Right lobe of liver (tissue), 6 donors: ENCODE results near the gene LRCH3. TPM values are rescaled to one million over a fixed set of nuclear protein-coding genes. Genes with fewer than 3 reads are reported as not detected.
A peak's percentile ranks its signal among the peaks of the same experiment; 100 is the strongest.
"Not testable (repeated sequence)": the region's sequence is repeated elsewhere in the genome, so short reads cannot be mapped to it uniquely, and the experiment has no call there.

Source experiments
- ATAC-seq, 4 donors: fragments of 200-7000 bp; cut with Tn5 transposase; one replicate each; pipeline ENCODE4 v1.9.1; 2020; ENCODE audit warnings: mild to moderate bottlenecking in 4 of 4, moderate library complexity in 4 of 4
- DNase-seq, 3 donors: peaks; one replicate each; pipeline ENCODE4 v3.0.0-alpha.2; 2020
- H3K27ac ChIP-seq, 3 donors: fragments of 200-600 bp; one replicate each; pipeline ENCODE4 v1.8.0; 2022
- H3K27me3 ChIP-seq, 2 donors: fragments of 200-600 bp; one replicate each; pipeline ENCODE4 v1.8.0; 2022
- H3K36me3 ChIP-seq, 4 donors: fragments of 200-600 bp; sonication (generic) in 1 of 4; one replicate each; pipeline versions ENCODE4 v1.5.1 to v1.8.0; 2017 to 2022; ENCODE audit warnings: control low read depth in 1 of 4
- H3K4me1 ChIP-seq, 4 donors: fragments of 200-600 bp; sonication (generic) in 1 of 4; one replicate each; pipeline versions ENCODE4 v1.5.1 to v1.8.0; 2017 to 2022; ENCODE audit warnings: control low read depth in 1 of 4
- H3K4me3 ChIP-seq, 3 donors: fragments of 200-600 bp; one replicate each; pipeline ENCODE4 v1.8.0; 2022
- H3K9me3 ChIP-seq, 4 donors: fragments of 200-600 bp; sonication (generic) in 1 of 4; one replicate each; pipeline versions ENCODE4 v1.5.1 to v1.8.0; 2017 to 2022; ENCODE audit warnings: control low read depth in 1 of 4
- POLR2A ChIP-seq: fragments of 450-650 bp; IDR thresholded peaks from one replicate; pipeline ENCODE4 v1.6.1; 2017; ENCODE audit warnings: antibody characterized with exemption, mild to moderate bottlenecking
- WGBS: methylation state at CpG from one replicate; pipeline ENCODE4 v1.1.6; 2018; ENCODE audit warnings: low coverage, low lambda C conversion rate; ENCODE audit not compliant: insufficient coverage; ENCODE audit errors: missing lambda C conversion rate; 5-methylcytosine and 5-hydroxymethylcytosine counted together
- intact Hi-C, 2 donors: fragments of 100-400 bp; cut with DNase I; formaldehyde crosslinking; loops; one replicate each; pipeline versions ENCODE4 v1.11.2 to v1.14.1; 2022
- total RNA-seq, 6 experiments: library from RNA; depleted of rRNA in 2 of 6; stranded (reverse); fragments of >200 nt in 2 of 6; fragmentation: NEBNext Ultra II Directional in 3 of 6; extraction: Animal tissue kit (Norgen Biotek cat#: 25700) in 3 of 6; gene quantifications; one replicate each; pipeline versions ENCODE4 v1.1.0 to v1.2.4, GENCODE V29; 2016 to 2023
- TF ChIP-seq, protein P1 (sequence below), 4 donors: fragments of 200-600 bp in 3 of 4; fragments of 450-650 bp in 1 of 4; IDR thresholded peaks; one replicate each; pipeline versions ENCODE4 v1.5.1 to v1.8.0; 2016 to 2022; ENCODE audit warnings: antibody characterized with exemption in 4 of 4, mild to moderate bottlenecking in 2 of 4
- donor health status: DM: no; HTN: yes; CAD: no.
- donor health status: DM: no; HTN: no; CAD: no.
- donor health status: DM: no; HTN: no; CAD: no.
- donor health status: DM: no; HTN: yes; CAD: no.
- donor health status: DM: no; HTN: yes; CAD: no.

LRCH3 gene
- total RNA-seq, 6 experiments from 2014 or later: 18.8 to 24.2 (median 21.8) TPM

DNA sequence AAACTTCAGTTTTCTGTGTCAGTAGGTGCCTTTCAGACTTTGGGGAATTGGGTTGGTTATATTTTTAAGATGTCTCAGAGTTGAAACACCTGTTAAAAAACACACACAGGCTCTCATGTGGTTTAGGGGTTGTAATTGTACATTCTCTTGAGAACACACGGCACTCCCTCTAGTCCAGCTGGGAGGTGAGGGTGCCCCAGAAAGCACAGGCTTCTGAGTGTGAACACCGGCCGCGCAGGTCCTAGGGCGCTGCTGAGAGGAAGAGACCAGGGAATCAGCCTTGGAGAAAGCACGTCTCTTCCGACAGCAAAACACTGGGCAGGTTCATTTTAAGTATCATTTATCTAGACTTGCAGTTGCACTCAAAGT lies 90.9 kb downstream of the LRCH3 start:
- H3K4me1 ChIP-seq: no peaks in the 10 kb centered on the region
- H3K36me3 ChIP-seq: peaks cover 0 to 31% (median 4%) of the 10 kb centered on the region in 4 donors
- TF ChIP-seq, protein P1, sequence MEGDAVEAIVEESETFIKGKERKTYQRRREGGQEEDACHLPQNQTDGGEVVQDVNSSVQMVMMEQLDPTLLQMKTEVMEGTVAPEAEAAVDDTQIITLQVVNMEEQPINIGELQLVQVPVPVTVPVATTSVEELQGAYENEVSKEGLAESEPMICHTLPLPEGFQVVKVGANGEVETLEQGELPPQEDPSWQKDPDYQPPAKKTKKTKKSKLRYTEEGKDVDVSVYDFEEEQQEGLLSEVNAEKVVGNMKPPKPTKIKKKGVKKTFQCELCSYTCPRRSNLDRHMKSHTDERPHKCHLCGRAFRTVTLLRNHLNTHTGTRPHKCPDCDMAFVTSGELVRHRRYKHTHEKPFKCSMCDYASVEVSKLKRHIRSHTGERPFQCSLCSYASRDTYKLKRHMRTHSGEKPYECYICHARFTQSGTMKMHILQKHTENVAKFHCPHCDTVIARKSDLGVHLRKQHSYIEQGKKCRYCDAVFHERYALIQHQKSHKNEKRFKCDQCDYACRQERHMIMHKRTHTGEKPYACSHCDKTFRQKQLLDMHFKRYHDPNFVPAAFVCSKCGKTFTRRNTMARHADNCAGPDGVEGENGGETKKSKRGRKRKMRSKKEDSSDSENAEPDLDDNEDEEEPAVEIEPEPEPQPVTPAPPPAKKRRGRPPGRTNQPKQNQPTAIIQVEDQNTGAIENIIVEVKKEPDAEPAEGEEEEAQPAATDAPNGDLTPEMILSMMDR (IDR thresholded peaks at IDR 0.05): no peak
- no peak for TF ChIP-seq POLR2A
- DNase-seq (no peak), ATAC-seq (no peak)
- intact Hi-C loops: no loop called here
- no peaks in the 10 kb centered on the region for H3K9me3 ChIP-seq
- no peaks in the 10 kb centered on the region for H3K27me3 ChIP-seq
- WGBS: 71% methylated on average over 3 of the region's 7 CpGs
- H3K4me3 ChIP-seq: no peak overlapping the region
- H3K27ac ChIP-seq: no peak overlapping the region

DNA sequence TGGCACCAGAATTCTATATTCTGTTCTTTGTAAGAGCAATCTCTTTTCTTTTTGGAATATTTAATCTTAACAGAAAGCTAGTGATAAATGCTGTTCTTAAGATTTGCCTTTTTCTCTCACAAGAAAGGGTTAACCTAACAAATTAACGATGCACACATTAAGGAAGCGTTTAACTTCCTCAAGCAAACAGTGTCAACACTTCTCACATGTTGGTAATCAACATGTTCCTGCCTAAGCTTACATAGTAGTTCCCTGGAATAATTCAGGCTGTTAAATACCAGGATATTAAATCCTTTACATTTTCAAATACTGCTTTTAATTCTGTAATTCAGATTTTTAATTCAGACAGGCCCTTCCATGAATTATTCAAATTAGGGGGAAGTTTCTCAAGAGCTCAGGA lies 91.5 kb downstream of the LRCH3 start:
- Histone ChIP-seq H3K4me3 (no peak overlapping the region), H3K36me3 (peaks cover 0 to 29% (median 4%) of the 10 kb centered on the region in 4 donors), H3K9me3 (no peaks in the 10 kb centered on the region), H3K27me3 (no peaks in the 10 kb centered on the region), H3K4me1 (no peaks in the 10 kb centered on the region), H3K27ac (no peak overlapping the region)
- TF ChIP-seq POLR2A: no peak
- TF ChIP-seq, protein P1 (IDR thresholded peaks at IDR 0.05): no peak
- intact Hi-C loops: no loop called here
- ATAC-seq (peak in 1 of 4 donors; percentile 40), DNase-seq (no peak)
- 33% methylated on average over 2 of the region's 2 CpGs for WGBS

DNA sequence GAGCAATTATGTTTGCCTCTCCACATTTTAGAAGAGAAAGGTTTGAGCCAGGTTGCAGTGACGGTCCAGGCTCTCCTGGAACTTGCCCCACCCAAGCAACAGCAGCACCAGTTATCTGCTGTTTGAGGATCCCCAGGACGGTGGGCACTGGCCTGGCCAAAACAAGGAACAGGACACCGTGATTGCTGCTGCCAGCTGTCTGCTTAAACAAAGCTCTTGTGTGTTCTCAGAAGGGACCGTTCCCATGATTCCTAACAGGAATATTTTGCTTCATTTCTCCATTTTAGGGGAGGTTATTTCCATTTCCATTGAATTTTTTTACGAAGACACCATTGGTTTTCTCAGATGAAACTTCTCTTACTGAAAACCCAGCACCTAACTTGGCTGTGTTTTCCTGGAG lies 92.5 kb downstream of the LRCH3 start:
- Histone ChIP-seq H3K4me3 (no peak overlapping the region), H3K36me3 (peaks cover 0 to 21% (median 4%) of the 10 kb centered on the region in 4 donors), H3K9me3 (no peaks in the 10 kb centered on the region), H3K4me1 (no peaks in the 10 kb centered on the region), H3K27ac (no peak overlapping the region), H3K27me3 (no peaks in the 10 kb centered on the region)
- ATAC-seq (no peak), DNase-seq (no peak)
- intact Hi-C loops: no loop called here
- TF ChIP-seq POLR2A: no peak
- TF ChIP-seq, protein P1 (IDR thresholded peaks at IDR 0.05): no peak
- WGBS: 91% methylated on average over 5 of the region's 5 CpGs

DNA sequence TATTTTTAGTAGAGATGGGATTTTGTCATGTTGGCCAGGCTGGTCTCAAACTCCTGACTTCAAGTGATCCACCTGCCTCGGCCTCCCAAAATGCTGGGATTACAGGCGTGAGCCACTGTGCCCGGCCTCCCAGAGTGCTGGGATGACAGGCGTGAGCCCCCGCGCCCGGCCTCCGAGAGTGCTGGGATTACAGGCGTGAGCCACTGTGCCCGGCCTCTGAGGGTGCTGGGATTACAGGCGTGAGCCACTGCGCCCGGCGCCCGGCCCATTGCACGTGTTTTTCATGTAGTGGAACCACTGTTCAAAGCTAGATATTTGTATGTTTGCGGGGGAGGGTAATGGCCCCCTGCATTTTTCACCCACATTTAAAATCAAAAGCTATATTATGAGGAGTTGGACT lies 93.3 kb downstream of the LRCH3 start:
- H3K27me3 ChIP-seq, H3K27ac ChIP-seq, DNase-seq, H3K4me3 ChIP-seq, H3K9me3 ChIP-seq, H3K4me1 ChIP-seq, intact Hi-C loops, ATAC-seq: not testable (repeated sequence)
- peaks cover 0 to 17% (median 4%) of the 10 kb centered on the region in 4 donors for H3K36me3 ChIP-seq
- WGBS: 100% methylated on average over 6 of the region's 17 CpGs

DNA sequence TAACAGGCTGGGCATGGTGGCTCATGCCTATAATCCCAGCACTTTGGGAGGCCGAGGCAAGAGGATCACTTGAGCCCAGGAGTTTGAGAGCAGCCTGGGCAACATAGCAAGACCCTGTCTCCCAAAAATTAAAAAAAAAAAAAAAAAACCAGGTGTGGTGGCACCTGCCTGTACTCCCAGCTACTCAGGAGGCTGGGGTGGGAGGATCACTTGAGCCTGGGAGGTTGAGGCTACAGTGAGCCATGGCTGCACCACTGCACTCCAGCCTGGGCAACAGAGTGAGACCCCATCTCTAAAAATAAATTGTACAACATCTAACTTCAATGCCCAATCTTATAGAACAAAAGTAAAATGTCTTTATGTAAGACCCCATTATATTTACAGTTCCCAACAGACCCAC lies 95.0 kb downstream of the LRCH3 start:
- ATAC-seq, intact Hi-C loops: not testable (repeated sequence)

DNA sequence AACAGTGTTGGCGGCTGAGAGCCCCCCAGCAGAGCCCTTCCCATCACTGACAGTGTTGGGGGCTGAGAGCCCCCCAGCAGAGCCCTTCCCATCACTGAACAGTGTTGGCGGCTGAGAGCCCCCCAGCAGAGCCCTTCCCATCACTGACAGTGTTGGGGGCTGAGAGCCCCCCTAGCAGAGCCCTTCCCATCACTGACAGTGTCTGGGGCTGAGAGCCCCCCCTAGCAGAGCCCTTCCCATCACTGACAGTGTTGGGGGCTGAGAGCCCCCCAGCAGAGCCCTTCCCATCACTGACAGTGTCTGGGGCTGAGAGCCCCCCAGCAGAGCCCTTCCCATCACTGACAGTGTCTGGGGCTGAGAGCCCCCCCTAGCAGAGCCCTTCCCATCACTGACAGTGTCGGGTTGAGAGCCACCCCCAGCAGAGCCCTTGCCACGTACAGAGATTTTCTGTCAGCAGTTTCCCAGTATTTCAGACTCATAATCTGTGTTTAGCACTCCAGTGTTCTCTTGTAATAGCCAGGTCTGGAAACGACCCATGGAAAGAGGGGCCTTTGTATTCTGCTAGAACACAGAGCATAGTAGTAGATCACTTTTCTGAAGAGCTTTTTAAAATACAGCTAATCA lies 96.5 kb downstream of the LRCH3 start:
- ATAC-seq, DNase-seq, H3K36me3 ChIP-seq, H3K27ac ChIP-seq, intact Hi-C loops, H3K9me3 ChIP-seq, H3K4me3 ChIP-seq, H3K4me1 ChIP-seq, H3K27me3 ChIP-seq: not testable (repeated sequence)
- WGBS: 64% methylated on average over 3 of the region's 5 CpGs

More for the DNA sequence above, 95.0 kb downstream of the LRCH3 start:
- DNase-seq, H3K9me3 ChIP-seq, H3K4me3 ChIP-seq, H3K27ac ChIP-seq, H3K27me3 ChIP-seq, H3K36me3 ChIP-seq, H3K4me1 ChIP-seq: not testable (repeated sequence)
- 86% methylated on average over 1 of the region's 1 CpG for WGBS
